HK-2 (cell line): ENCODE results near the gene C22orf31.
"Not testable (repeated sequence)": the region's sequence is repeated elsewhere in the genome, so short reads cannot be mapped to it uniquely, and the experiment has no call there.

Experiments used
- DNase-seq: peaks from one replicate; pipeline ENCODE4 v3.0.0-alpha.2; 2018; ENCODE audit not compliant: unreplicated experiment

Gene C22orf31

DNA sequence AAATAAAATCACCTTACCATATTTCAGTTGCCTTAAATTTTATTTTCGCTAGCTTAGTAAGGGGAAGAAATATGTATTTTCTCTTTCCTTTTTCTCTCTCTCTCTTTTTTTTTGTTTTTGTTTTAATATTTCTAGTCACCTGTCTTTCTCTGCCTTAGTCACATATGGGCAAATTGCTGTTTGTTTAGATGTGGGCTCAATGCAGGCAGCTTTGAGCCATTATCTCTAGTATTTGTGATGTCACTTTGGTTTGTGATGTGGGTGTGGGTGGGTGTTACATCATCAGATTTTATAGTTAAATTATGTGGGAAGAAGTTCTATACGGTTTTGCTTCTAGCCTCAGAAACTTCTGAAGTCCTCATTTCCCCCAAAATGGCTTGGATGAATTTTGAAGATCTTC lies at the start of gene C22orf31:
TSS of gene C22orf31 (minus strand) at position 59 of the 400 bp plus-strand sequence. CDS start at position 20, 39 bp downstream.
- no peak for DNase-seq

GRCh38 chr22:29110946-29111345 lies 49.3 kb upstream of the C22orf31 start:
- DNase-seq: no peak

DNA sequence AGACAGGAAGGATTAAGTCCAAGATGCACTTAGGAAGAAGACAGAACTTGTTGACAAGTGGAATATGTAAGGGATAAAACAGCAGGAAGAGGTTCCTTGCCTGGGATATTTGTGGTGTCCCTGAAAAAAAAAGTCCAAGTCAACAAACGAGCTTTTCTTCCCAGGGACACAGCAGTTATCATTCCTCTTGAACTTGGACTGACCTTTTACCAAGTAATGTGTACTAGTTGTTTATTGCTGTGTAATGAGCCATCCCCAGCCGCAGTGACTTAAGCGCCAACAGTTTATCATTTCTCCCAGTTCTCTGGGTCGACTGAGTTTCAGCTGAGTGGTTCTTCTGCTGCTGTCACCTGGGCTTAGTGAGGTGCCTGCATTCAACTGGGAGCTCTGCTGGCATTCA lies 48.2 kb upstream of the C22orf31 start:
- DNase-seq: no peak

GRCh38 chr22:29108137-29108536 lies 46.5 kb upstream of the C22orf31 start:
- DNase-seq: no peak

- no peak for DNase-seq
Observed at GRCh38 chr22:29106839-29107238, 45.2 kb upstream of the C22orf31 start.

- DNase-seq: no peak
Observed at GRCh38 chr22:29105468-29105867, 43.8 kb upstream of the C22orf31 start.

DNA sequence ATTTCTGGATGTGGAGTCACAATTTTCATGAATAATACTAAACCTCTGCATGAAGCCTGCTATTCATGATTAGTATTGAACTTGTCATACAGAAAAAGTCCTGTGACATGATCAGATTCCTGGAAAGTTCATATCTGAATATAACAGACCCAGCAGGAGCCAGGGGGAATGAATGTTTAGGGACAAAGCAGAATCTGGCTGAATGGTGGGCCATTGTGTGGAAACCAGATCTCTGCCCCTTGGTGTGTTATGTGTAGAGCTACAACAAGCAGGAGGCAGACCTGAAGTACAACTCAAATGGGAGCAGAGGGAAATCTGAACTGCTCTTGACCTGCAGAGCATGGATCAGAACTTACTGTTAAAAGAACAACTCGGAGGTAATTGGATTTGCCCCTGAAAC lies 41.5 kb upstream of the C22orf31 start:
- no peak for DNase-seq

- DNase-seq: no peak
Observed at GRCh38 chr22:29102300-29102699, 40.7 kb upstream of the C22orf31 start.

DNA sequence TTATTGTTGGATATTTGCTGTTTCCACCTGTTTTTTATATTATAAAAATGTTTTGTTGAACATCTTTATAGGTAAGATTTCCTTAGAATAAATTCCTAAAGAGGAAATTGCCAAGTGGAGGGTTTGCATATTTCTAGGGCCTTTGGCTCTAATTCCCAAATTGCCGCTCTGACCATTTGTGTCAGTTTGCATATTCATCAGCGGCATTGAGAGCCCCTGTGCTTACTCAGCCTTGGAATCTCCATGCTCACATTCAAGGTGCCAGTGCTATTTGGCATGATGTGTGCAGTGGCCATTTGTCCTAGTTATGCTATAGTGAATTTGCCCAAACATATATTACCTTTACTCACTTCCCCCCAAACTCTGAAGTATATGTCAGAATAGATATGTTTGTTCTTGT lies 36.7 kb upstream of the C22orf31 start:
- no peak for DNase-seq

DNA sequence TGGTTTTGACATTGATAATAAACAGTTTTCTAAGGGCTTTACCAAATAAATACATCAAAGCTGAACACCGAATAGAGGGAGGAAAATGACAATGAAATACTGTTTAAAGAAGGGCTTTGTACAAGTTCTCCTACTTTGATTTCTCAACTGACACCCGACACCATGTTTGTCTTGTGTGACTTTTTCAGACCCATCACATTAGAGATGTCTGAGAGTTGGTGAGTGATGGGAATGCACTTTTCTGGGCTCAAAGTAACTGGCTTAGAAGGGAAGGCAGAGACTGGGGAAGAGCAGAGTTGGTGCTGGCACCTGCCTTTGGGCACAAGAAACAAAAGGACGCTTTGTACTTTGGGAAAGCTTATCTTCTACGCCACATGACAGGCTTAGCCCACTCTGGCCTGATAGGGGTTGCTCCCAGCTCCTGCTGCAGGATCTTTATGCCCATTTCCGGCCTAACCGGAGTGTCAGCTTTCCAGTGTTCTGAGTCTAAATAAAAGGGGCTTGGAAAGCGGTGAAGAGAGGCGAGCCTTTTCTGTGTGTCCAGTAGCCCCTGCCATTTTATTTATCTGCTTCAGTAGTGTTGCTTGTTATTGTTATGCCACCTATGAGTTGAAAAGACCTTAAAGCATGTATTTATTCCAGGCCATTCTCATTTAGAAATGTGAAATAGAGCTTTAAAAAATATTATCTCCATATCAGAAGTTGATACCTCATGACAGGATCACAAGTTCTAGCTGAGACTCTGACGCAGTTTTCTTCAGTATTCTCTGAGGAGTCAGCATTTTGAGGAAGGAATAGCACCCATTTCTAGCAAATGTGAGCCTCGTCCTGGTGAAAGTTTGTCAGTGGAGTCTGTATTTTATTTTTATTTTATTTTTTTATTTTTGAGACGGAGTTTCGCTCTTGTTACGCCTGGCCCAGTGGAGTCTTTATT lies 35.4 kb upstream of the C22orf31 start:
- no peak for DNase-seq

DNA sequence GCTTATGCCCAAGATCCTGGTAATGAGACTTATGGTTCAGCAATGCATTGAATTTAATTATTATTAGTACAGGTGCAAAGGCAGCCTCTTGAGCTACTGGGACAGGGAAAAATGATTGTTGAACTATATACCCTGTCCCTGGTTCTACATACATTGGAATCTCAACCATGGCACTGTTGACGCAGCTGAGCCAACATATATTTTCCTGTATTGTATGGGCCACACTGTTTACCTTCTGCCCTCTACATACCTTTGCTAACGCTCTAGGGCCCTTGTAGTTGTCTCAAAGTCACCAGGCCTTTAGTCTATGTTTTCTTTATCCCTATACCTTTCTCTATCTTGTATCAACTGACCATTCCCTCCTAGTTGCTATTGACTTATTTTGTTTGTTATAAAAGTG lies 33.8 kb upstream of the C22orf31 start:
- DNase-seq: no peak

GRCh38 chr22:29093501-29094300 lies 32.1 kb upstream of the C22orf31 start:
- DNase-seq: no peak

DNA sequence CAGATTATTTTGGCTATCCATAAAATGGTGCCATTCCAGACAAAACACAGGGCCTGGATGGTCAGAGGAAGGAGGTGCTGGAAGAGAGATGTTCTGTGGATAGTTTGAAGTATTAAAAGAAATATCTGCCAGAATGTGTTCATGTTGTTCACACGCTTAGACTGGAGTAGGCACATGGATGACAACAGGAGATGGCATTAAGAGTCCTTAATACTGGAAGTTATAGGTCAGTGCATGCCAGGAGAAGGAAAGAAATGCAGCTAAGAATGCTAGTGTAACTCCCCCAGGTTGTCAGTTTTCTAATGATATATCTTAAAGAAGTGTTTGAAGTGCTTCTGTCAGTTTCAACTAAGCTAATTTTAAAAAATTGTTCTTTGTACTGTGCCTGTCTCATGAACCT lies 31.4 kb upstream of the C22orf31 start:
- DNase-seq: no peak

DNA sequence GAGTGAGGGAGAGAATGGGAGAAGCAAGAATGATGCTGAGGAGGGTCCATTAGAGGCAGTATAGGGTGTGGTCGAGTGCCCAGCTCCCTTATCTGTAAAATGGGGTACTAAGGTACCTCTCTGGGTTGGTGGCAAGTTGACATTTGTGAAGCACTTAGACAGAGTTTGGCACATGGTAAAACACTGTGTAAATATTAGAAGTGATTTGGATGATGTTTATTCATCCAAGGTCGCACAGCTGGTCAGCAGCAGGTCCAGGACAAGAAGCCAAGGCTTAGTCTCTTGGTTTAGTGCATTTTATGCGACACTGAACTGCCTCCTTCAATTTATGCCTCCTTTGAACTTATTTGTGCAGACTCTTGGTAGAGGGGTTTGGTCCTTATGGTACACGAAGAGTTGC lies 30.6 kb upstream of the C22orf31 start:
- DNase-seq: no peak

DNA sequence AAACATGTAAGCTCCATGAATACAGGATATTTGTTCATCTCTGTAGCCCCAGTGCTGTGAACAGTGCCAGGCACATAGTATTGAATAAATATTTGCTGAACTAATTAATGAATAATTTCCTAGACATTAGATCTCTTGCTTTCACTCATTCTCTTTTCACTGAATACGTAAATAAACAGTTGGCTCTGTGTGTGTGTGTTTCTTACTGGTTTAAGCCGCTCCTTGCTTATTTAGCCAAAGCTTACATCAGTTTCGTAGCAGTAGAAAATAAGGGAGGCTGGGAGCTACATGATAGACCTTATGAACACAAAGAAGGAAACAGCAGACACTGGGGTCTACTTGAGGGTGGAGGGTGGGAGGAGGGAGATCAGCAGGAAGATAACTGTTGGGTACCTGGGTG lies 28.4 kb upstream of the C22orf31 start:
- DNase-seq: no peak

DNA sequence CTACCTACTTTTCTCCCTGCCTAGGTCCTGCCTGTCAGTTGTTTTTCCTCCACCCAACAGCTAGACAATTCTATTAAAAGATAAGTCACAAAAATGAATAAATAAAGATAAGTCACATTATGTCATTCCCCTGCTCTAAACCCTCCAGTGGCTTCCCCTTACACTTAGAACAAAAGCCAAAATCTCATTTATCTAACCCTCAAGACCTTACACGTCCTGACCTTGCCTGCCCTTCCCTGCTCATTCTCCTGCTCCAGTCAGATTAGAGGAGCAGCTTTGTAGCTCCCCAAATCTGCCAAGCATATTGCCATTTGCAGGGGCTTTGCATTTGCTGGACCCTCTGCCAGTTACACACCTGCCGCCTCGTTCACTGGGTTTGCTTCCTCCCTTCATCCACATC lies 27.9 kb upstream of the C22orf31 start:
- no peak for DNase-seq

GRCh38 chr22:29088809-29089208 lies 27.2 kb upstream of the C22orf31 start:
- no peak for DNase-seq

- no peak for DNase-seq
Observed at GRCh38 chr22:29087012-29087411, 25.4 kb upstream of the C22orf31 start.

DNA sequence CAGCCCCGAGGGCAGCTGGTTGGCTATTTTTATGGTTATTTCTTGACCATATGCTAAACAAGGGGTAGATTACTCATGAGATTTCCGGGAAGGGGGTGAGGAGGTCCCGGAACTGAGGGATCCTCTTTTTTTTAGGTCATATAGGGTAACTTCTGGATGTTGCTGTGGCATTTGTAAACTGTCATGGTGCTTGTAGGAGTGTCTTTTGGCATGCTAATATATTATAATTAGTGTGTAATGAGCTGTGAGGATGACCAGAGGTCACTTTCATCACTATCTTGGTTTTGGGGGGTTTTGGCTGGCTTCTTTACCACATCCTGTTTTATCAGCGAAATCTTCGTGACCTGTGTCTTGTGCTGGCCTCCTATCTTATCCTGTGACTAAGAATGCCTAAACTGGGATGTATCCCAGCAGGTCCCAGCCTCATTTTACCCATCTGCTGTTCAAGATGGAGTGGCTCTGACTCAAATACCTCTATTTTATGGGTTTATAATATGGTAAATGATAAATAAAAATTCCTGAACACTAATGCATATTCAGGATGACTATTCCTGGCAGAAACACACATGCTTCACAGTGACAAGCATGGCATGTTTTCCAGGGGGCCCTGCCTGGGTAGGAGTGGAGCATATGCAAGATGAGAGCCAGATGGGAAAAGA lies 22.4 kb upstream of the C22orf31 start:
- no peak for DNase-seq

DNA sequence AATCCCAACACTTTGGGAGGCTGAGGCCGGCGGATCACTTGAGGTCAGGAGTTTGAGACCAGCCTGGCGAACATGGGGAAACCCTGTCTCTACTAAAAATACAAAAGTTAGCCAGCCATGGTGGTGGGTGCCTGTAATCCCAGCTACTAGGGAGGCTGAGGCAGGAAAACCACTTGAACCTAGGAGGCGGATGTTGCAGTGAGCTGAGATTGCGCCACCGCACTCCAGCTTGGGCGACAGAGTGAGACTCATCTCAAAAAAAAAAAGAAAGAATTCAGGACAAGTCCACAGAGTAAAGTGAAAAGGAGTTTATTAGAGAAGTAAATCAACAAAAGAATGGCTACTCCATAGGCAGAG lies 21.9 kb upstream of the C22orf31 start:
- not testable (repeated sequence) for DNase-seq

GRCh38 chr22:29082826-29083545 lies 21.4 kb upstream of the C22orf31 start:
- no peak for DNase-seq
